BE2C (cell line): ENCODE results near the gene PRPH2.

Experiments
- DNase-seq: peaks from one replicate; pipeline ENCODE4 v3.0.0-alpha.2; 2020
- H3K27me3 ChIP-seq: fragments of 250-450 bp; sonication (Bioruptor Pico); 2 replicates; pipeline ENCODE4 v1.5.1; 2020; ENCODE audit warnings: mild to moderate bottlenecking
- H3K36me3 ChIP-seq: fragments of 250-450 bp; sonication (Bioruptor Pico); 2 replicates; pipeline ENCODE4 v1.5.1; 2020; ENCODE audit warnings: mild to moderate bottlenecking
- H3K4me1 ChIP-seq: fragments of 250-450 bp; sonication (Bioruptor Pico); 2 replicates; pipeline ENCODE4 v1.5.1; 2020
- H3K4me3 ChIP-seq: 2 replicates; pipeline ENCODE4 v1.5.1; 2011; ENCODE audit warnings: low read depth, low read length
- H3K9me3 ChIP-seq: fragments of 250-450 bp; sonication (Bioruptor Pico); 2 replicates; pipeline ENCODE4 v1.5.1; 2020
- TF ChIP-seq, protein P1 (sequence below): IDR thresholded peaks from 2 replicates; pipeline ENCODE4 v1.5.1; 2012; ENCODE audit warnings: mild to moderate bottlenecking, low read depth, low read length

The PRPH2 gene

DNA sequence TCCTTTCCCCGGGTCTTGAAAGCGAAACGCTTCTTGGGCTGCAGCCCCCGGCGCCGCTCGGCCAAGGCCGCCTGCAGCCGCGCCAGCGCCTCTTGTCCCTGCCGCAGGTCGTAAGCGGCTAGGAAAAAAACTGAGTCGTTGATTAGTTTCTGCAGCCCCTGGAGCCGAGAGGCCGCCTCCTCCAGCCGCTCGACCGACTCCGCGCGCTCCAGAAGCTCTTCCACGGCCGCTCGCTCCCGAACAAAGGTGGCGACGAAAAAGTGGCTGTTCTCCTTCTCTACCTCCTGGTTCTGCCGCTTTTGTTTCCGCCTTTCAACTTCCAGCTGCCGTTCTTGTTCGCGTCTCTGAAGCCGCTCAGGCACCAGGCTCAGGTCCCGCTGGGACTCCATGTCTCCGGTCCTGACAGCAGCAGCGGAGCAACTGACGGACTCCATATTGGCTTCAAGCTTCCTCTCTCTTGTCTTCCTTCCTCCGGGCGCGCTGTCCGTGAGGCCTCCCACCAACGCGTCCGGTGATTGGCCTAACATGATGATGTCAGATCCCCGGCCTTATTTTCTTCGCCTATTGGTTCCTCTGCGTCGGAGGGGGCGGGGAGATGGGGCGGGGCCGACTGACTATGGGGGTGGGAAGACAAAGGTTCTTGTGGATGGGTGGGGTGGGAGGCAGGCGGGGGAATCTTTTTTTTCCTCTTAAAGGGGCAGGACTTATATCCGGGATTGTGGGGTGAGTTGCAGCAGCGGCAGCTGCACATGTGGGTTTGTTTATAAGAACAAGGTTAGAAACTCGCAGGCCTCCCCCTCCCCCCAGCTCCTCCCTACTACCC is 23.5 kb upstream of the PRPH2 start, which contains the start of gene TBCC:
TSS of gene TBCC (minus strand) at position 464 of the 823 bp plus-strand sequence. CDS start at position 434, 30 bp downstream.
- Histone ChIP-seq H3K4me1 (peaks cover 9% of the 10 kb centered on the region), H3K36me3 (peaks cover 4% of the 10 kb centered on the region; the same call in 1 of the 2 replicates), H3K9me3 (no peaks in the 10 kb centered on the region), H3K27me3 (no peaks in the 10 kb centered on the region), H3K4me3 (peak within 1 kb of the TSS; percentile 99)
- DNase-seq: peak; percentile 96
- TF ChIP-seq, protein P1, sequence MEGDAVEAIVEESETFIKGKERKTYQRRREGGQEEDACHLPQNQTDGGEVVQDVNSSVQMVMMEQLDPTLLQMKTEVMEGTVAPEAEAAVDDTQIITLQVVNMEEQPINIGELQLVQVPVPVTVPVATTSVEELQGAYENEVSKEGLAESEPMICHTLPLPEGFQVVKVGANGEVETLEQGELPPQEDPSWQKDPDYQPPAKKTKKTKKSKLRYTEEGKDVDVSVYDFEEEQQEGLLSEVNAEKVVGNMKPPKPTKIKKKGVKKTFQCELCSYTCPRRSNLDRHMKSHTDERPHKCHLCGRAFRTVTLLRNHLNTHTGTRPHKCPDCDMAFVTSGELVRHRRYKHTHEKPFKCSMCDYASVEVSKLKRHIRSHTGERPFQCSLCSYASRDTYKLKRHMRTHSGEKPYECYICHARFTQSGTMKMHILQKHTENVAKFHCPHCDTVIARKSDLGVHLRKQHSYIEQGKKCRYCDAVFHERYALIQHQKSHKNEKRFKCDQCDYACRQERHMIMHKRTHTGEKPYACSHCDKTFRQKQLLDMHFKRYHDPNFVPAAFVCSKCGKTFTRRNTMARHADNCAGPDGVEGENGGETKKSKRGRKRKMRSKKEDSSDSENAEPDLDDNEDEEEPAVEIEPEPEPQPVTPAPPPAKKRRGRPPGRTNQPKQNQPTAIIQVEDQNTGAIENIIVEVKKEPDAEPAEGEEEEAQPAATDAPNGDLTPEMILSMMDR: no peak

DNA sequence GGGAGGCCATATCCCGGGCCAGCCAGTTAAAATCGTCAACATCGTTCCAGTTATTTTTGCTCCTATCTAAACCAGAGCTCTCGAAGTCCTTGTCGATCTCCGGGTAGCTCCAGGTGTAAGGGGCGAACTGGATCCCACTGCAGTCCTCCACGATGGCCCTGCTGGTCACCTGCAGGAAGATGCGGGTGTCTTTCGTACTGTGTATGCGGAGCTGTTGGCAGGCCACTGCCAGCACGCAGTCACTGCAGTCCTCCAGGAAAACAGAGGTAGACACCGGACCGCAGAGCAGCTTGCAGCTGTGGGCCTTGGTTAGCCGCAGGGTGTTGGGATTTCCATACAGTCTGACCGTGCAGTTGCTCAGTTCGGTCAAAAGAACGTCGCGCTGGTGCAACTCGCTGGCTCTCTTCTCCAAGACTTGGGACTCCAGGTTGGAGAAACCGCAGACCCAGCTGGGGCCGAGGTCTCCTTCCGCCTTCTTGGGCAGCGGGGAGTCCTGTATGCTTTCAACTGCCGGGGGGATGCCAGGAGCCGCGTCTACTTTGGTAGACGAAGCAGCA is 22.8 kb upstream of the PRPH2 start:
- Histone ChIP-seq H3K27me3 (no peaks in the 10 kb centered on the region), H3K36me3 (peaks cover 4% of the 10 kb centered on the region; the same call in 1 of the 2 replicates), H3K4me1 (peaks cover 9% of the 10 kb centered on the region), H3K9me3 (no peaks in the 10 kb centered on the region), H3K4me3 (peak overlapping the region; percentile 99)
- TF ChIP-seq, protein P1: no peak
- DNase-seq: peak; percentile 23

DNA sequence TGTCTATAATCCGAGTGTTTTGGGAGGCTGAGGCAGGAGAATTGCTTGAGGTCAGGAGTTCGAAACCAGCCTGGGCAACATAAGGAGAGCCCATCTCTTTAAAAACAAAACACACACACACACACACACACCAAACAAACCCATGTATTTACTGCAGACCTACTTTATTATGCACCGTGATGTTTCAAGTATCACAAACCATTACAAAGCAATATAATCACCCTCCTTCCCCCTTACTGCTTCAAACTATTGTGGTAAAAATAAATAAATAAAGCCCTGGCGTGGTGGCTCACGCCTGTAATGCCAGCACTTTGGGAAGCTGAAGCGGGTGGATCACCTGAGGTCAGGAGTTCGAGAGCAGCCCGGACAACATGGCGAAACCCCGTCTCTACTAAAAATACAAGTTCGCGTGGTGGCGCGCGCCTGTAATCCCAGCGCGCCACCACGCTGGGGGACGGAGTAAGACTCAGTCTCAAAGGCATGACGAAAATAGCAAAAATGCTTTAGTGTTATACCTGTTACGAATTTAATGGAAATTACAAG is 22.0 kb upstream of the PRPH2 start:
- Histone ChIP-seq H3K4me3 (peak overlapping the region; percentile 99), H3K36me3 (peaks cover 4% of the 10 kb centered on the region; the same call in 1 of the 2 replicates), H3K9me3 (no peaks in the 10 kb centered on the region), H3K4me1 (peaks cover 9% of the 10 kb centered on the region), H3K27me3 (no peaks in the 10 kb centered on the region)
- DNase-seq: no peak
- TF ChIP-seq, protein P1: 0 out of 2 replicates have a peak, but pooled peaks have one; percentile 6

DNA sequence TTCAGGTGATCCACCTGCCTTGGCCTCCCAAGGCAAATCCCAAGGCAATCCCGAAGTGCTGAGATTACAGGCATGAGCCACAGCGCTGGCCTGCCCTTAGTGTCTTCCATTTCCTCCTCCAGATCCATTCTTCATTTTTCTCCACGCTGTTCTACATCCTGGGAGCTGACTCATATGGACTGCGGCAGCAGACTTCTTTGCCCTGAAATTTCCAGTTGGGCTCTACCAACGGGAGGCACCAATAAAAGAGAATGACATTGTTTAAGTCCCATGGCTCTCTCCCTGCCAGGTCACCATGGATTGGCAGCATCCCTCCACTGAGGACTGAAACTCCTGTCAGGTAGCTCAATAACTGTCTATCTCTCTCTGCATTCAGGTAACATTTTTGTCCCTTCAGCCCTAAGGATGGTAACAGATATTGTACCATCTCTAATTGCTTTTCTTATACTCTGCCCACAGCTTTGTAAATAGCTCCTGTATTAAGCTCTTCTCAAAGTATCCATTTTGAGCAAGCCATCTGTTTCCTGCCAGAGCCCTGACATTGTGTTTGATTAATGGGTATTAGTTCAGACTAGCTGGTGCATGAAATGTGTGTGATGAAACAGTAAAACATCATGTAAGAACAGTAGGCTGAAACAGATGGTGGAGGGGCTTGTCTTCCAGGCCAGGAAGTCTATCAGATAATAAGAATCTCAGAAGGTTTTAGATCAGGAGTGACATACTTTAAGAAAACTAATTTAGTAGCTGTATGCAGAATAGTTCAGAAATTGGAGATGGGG is 19.9 kb upstream of the PRPH2 start:
- Histone ChIP-seq H3K36me3 (peaks cover 4% of the 10 kb centered on the region; the same call in 1 of the 2 replicates), H3K4me3 (peak overlapping the region; percentile 5; the same call in 1 of the 2 replicates), H3K27me3 (no peaks in the 10 kb centered on the region), H3K4me1 (peaks cover 9% of the 10 kb centered on the region), H3K9me3 (no peaks in the 10 kb centered on the region)
- TF ChIP-seq, protein P1: no peak
- peak; percentile 57 for DNase-seq

DNA sequence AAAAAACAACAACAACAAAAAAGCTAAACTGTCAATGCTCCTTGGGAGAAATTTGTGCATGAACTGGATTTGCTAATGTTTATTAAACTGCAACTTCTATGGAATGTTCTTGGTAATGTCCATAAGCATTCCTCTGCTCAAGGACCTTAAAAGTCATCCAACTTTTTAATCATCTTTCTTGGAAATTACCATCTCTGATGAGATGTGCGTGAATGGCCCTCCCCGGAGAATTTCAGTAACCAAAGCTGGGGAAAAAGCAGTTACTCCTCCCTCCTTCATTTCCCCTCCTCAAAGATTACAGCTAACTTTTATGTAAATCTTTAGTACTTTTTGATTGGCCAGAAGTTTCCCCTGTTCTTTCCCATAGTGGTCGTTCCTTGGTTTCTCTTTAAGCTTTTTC is 18.3 kb upstream of the PRPH2 start:
- H3K27me3 ChIP-seq: no peaks in the 10 kb centered on the region
- no peak overlapping the region for H3K4me3 ChIP-seq
- TF ChIP-seq, protein P1: no peak
- peaks cover 9% of the 10 kb centered on the region for H3K4me1 ChIP-seq
- H3K36me3 ChIP-seq: peaks cover 2% of the 10 kb centered on the region; the same call in 1 of the 2 replicates
- no peak for DNase-seq
- no peaks in the 10 kb centered on the region for H3K9me3 ChIP-seq
